Nephron (organoid): ENCODE results near the gene SNCG.

ENCODE experiments used
- H3K27ac Mint-ChIP-seq, 3 experiments: 2 replicates each; pipeline ENCODE4 v1.8.0; 2020; ENCODE audit warnings: mixed read lengths in 3 of 3, mild to moderate bottlenecking in 2 of 3, moderate library complexity in 1 of 3
- H3K27me3 Mint-ChIP-seq: 2 replicates; pipeline ENCODE4 v1.8.0; 2021; ENCODE audit warnings: low read depth, mild to moderate bottlenecking, moderate library complexity, mixed read lengths
- H3K36me3 Mint-ChIP-seq: 2 replicates; pipeline ENCODE4 v1.8.0; 2020; ENCODE audit warnings: low read depth, mixed read lengths
- H3K4me1 Mint-ChIP-seq: 2 replicates; pipeline ENCODE4 v1.8.0; 2020; ENCODE audit warnings: mixed read lengths
- H3K4me3 Mint-ChIP-seq, 3 experiments: 2 replicates each; pipeline ENCODE4 v1.8.0; 2020; ENCODE audit warnings: mild to moderate bottlenecking in 3 of 3, mixed read lengths in 3 of 3, moderate library complexity in 2 of 3
- H3K9me3 Mint-ChIP-seq: 2 replicates; pipeline ENCODE4 v1.8.0; 2020; ENCODE audit warnings: mixed read lengths
- CTCF ChIP-seq, 3 experiments: fragments of 200-600 bp; sonication (generic); IDR thresholded peaks; one replicate each; pipeline ENCODE4 v1.5.0; 2021; ENCODE audit warnings: antibody characterized with exemption in 3 of 3; ENCODE audit not compliant: unreplicated experiment in 3 of 3

The SNCG gene

GRCh38 chr10:86940677-86941076, 17.7 kb upstream of the SNCG start:
- peaks cover 13% of the 10 kb centered on the region for H3K4me1 Mint-ChIP-seq
- no peaks in the 10 kb centered on the region for H3K9me3 Mint-ChIP-seq
- peaks cover 4% of the 10 kb centered on the region for H3K27me3 Mint-ChIP-seq
- H3K36me3 Mint-ChIP-seq, result peaks cover 4% of the 10 kb centered on the region
- TF ChIP-seq CTCF (IDR thresholded peaks at IDR 0.05; ENCODE audit: unreplicated experiment in 3 of 3), result no peak
- H3K4me3 Mint-ChIP-seq, result no peak overlapping the region
- no peak overlapping the region for H3K27ac Mint-ChIP-seq

GRCh38 chr10:86941426-86941825, 17.0 kb upstream of the SNCG start:
- TF ChIP-seq CTCF (IDR thresholded peaks at IDR 0.05; ENCODE audit: unreplicated experiment in 3 of 3), result no peak
- no peak overlapping the region for H3K27ac Mint-ChIP-seq
- no peaks in the 10 kb centered on the region for H3K9me3 Mint-ChIP-seq
- no peak overlapping the region for H3K4me3 Mint-ChIP-seq
- H3K27me3 Mint-ChIP-seq, result peaks cover 4% of the 10 kb centered on the region
- peaks cover 16% of the 10 kb centered on the region for H3K4me1 Mint-ChIP-seq
- H3K36me3 Mint-ChIP-seq, result no peaks in the 10 kb centered on the region

DNA sequence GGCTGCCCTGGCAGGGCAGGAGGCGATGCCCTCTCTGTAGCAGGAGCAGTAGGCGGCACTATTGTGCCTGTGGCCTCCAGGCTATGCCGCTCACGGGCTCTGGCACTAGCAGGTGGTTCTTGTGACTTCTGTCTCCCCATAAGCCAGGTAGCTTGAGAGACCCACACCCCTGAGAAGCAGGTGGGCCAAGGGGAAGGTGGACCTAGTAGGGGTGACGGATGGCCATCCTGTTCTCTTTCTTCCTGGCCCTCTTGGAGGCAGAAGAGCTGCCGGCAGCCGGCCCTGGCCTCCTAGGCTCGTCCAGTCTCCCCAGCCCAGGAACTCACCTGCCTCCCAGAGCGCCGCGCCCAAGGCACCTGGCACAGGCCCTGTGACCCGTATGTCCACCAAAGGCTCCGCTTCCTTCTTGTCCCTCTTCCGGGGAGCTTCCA, 16.4 kb upstream of the SNCG start:
- Mint-ChIP-seq H3K27ac (no peak overlapping the region), H3K4me1 (peaks cover 16% of the 10 kb centered on the region), H3K27me3 (peaks cover 4% of the 10 kb centered on the region), H3K4me3 (no peak overlapping the region), H3K36me3 (no peaks in the 10 kb centered on the region), H3K9me3 (no peaks in the 10 kb centered on the region)
- no peak for TF ChIP-seq CTCF (IDR thresholded peaks at IDR 0.05; ENCODE audit: unreplicated experiment in 3 of 3)

DNA sequence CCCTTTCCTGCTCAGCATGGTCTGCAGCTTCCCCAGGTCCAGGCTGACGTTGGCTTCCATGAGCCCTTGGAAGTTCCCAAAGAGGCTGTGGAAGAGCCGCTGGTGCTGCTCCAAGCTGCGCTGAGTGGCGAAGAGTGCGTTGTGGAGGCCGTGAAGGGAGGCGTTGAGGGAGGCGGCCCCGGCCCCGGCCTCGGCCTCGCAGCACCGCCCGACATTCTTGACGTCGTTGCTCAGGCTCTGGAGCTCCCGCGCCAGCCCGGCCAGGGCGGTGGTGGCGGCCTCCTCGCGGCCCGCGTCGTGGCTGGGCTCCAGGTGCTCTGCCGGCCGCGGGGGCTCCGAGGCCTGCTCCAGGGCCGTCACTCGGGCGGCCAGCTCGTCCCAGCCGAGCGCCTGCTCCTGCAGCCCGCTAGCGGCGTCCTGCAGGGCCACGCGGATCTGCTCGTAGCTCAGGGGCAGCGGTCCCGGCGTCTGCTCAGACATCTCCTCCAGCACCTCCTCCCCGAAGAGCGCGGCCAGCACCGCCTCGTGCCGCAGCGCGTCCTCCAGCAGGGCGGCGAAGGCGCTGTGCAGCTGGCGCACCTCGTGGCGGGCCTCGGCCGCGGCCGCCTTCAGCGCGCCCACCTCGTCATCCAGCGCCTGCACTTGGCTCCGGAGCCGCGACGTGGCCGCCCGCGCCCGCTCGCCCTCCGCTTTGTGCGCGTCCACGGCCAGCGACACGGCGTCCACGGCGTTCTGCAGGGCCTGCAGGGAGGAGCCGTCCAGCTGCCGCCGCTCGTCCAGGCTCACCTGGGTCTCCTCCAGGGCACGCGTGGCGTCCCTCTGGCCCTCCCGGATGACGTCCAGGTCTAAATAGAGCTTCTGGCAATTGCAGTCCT, 15.7 kb upstream of the SNCG start:
- Mint-ChIP-seq H3K4me1 (peaks cover 16% of the 10 kb centered on the region), H3K27ac (no peak overlapping the region), H3K9me3 (no peaks in the 10 kb centered on the region), H3K4me3 (no peak overlapping the region), H3K27me3 (peaks cover 6% of the 10 kb centered on the region), H3K36me3 (no peaks in the 10 kb centered on the region)
- no peak for TF ChIP-seq CTCF (IDR thresholded peaks at IDR 0.05; ENCODE audit: unreplicated experiment in 3 of 3)

DNA sequence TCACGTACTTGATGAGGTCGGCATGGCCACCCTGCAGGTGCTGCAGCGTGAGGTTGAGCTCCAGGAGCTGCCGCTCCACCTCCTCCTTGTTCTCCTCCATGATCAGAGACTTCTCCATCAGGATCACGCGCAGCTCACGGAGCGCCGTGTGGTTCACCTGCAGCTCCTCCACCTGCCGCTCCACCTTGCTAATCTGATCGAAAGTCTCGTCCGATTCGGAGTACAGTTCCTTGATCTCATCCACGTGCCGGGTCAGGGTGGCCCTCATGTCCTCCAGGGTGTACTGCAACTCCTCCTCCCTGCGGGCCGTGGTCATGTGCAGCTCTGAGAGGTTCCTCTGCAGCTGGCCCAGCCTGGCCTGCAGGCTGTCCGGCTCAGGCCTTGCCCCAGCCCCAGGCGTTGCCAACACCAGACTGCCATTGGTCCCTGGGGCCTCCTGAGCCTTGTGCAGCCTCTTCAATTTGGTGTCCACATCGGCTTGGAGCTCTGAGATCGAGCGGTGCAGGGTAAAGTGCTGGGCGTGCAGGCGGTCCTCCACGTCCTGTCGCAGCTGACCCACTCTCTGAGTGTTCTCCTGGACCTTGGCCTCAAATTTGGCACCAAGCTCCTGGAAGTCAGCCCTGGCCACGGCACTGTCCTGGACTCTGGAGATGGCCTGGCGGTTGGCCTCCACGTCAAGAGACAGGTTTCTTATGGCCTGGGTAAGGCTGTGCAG, 14.9 kb upstream of the SNCG start:
- no peak overlapping the region for H3K27ac Mint-ChIP-seq
- TF ChIP-seq CTCF (IDR thresholded peaks at IDR 0.05; ENCODE audit: unreplicated experiment in 3 of 3), result no peak
- H3K36me3 Mint-ChIP-seq, result no peaks in the 10 kb centered on the region
- H3K4me1 Mint-ChIP-seq, result peaks cover 16% of the 10 kb centered on the region
- peaks cover 4% of the 10 kb centered on the region for H3K9me3 Mint-ChIP-seq
- H3K27me3 Mint-ChIP-seq, result peaks cover 8% of the 10 kb centered on the region
- H3K4me3 Mint-ChIP-seq, result no peak overlapping the region
